ENCODE data around the gene REELD1.

The REELD1 gene

DNA sequence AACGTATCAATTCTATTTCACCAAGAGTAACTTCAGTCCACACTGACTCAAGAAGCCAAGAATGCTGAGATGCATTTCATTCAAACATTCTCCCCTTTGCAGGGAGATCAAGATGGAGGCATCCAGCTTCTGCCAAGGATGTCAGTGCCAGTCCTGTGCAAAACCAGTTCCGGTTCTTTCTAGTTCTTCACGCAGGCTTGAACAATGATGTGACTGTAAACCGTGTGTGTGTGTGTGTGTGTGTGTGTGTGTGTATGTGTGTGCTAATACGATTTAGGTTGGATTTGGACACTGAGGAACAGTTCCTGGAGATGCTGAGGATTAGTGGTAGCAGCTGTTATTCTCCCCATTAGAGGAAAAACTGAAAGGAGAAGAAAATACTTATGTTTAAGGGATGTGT lies at the start of gene REELD1:
Gene REELD1 (plus strand): TSS at position 301 of the 400 bp plus-strand sequence. CDS start 2,415 bp downstream, outside the sequence.
- no peak for DNase-seq (ENCODE audit: low read depth in 3 of 3)

- no peak for DNase-seq (ENCODE audit: low read depth in 3 of 3)
Measured at GRCh38 chr4:146165221-146165620, 49.1 kb upstream of the REELD1 start.

DNA sequence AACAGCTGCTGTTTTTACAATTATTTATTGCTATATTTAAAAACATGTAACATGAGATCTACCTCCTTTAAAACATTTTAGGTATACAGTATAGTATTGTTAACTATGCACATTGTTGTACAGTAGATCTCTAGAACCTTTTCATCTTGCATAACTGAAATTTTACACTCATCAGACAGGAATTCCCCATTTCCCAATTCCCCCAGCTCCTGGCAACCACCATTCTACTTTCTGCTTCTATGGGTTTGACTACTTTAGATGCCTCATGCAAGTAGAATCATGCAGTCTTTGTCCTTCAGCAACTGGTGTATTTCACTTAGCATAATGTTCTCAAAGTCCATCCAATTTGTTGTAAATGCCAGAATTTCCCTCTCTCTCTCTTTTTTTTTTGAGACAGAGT lies 48.5 kb upstream of the REELD1 start:
- no peak for DNase-seq (ENCODE audit: low read depth in 3 of 3)

DNA sequence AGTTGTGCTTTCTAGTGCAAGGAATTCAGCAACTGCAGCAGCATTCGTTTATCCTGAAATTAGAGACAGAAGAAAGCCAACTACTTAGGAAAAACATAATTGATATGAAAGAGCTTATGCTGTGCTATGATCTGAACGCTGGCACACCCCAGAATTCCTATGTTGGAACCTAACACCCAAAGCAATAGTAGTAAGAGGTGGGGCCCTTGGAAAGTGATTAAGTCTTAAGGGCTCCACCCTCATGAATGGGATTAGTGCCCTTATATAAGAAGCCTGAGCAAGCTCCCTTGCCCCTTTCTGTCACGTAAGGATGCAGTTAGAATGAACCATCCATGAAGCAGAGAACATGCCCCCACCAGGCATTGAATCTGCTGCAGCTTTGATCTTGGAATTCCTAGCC lies 44.2 kb upstream of the REELD1 start:
- no peak for DNase-seq (ENCODE audit: low read depth in 3 of 3)

- peak; percentile 66 to 73 (median 67) for DNase-seq (ENCODE audit: low read depth in 3 of 3)
Measured at GRCh38 chr4:146175541-146176453, 38.5 kb upstream of the REELD1 start, which contains the start of gene LSM6. TSS of gene LSM6 (plus strand) at chr4:146175718. CDS start at chr4:146182922, 7,204 bp downstream.

GRCh38 chr4:146176891-146177290 lies 37.4 kb upstream of the REELD1 start:
- no peak for DNase-seq (ENCODE audit: low read depth in 3 of 3)

GRCh38 chr4:146178126-146178525 lies 36.2 kb upstream of the REELD1 start:
- no peak for DNase-seq (ENCODE audit: low read depth in 3 of 3)

DNA sequence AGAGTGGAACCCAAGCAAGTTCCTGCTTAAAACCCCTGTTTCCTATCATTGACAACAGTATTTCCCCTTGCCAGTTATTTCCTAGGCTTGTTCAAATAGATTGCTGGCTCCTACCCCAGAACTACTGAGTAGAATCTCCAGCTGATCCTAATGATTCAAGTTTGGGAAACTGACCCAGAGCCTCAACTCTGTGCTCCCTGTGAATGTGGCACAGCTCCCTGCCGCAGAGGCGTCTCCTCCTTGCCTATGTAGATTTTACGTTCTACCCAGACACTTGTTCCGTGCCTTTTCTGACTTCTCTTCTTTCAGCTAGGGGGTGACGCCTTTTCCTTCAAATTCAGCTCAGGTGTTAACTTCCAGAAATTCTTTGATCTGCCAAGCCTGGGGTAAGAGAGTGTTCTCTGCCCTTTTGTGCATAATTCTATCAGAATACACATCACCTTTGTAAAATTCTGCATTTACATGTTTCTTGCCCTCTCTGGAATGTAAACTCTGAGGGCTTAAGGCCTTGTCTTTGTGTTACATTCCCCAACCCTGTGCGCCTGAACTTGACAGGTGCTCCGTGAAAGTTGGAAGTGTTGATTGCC lies 34.5 kb upstream of the REELD1 start:
- DNase-seq (ENCODE audit: low read depth in 3 of 3) = no peak

GRCh38 chr4:146182443-146182842 lies 31.9 kb upstream of the REELD1 start:
- no peak for DNase-seq (ENCODE audit: low read depth in 3 of 3)

- no peak for DNase-seq (ENCODE audit: low read depth in 3 of 3)
Measured at GRCh38 chr4:146183209-146183608, 31.1 kb upstream of the REELD1 start.

GRCh38 chr4:146186041-146186440 lies 28.3 kb upstream of the REELD1 start:
- DNase-seq (ENCODE audit: low read depth in 3 of 3) = no peak

DNA sequence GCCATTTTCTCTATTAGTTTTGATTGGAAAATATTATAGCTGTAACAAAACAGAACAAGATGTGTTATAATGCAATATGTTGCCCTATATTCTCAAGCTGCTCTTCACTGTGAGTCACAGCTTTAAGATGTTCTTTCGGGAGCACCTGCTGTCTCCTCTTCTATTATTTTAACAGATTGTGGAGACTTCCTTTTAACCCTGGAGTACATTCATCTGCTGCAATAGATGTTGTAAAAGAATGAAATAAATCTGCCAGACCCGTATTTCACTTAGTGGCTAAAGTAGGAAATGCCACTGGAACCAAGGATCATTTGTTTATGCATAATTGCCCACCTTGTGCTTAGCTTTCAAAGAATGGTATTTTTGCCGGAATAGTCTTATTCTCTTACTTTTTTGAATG lies 27.7 kb upstream of the REELD1 start:
- no peak for DNase-seq (ENCODE audit: low read depth in 3 of 3)

GRCh38 chr4:146190456-146190855 lies 23.9 kb upstream of the REELD1 start:
- no peak for DNase-seq (ENCODE audit: low read depth in 3 of 3)

DNA sequence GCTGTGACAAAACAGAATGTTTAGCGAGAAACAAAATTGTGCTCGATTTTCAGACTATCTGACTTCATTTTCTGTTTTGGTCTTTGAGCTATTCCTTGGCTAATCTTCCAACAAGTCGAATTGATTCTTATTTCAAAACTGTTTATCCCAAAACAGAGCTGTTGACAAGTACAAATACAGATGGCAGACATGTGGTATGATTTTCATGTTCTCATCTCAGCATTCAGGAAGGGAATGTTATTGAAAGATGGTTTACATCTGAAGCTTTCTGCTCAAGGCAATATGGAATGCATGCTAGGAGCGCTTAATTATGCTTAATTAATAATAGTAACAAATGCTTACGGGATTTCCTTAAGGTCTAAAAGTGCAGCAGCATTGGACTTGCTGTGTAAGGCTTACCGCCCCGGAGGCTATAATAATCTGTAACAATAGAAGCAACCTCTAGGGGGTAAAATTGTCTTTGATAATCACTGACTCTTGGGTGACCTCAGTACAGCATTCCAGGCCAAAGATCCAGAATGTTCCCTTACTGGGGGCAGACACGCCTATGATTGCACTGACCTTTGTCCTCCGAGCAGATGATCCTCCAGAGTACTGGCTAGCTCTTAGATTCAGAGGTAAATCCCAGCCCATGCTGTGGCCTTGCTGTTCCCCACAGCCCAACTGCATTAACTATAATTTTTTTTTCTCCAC lies 22.4 kb upstream of the REELD1 start:
- no peak for DNase-seq (ENCODE audit: low read depth in 3 of 3)

GRCh38 chr4:146193628-146194027 lies 20.7 kb upstream of the REELD1 start:
- no peak for DNase-seq (ENCODE audit: low read depth in 3 of 3)

DNA sequence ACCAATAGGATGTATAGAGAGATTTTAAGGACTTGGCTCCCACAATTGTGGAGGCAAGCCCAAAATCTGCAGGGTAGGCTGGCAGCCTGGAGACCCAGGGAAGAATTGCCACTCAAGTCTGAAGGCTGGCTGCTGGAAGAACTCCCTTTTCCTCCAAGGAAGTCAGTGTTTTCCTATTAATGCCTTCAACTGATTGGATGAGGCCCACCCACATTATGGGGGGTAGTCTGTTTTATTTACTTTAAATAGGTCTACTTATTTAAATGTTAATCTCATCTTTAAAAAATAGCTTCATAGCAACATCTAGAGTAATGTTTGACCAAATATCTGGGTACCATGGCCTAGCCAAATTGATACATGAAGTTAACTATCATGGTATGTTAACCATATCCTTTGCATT lies 20.1 kb upstream of the REELD1 start:
- DNase-seq (ENCODE audit: low read depth in 3 of 3) = no peak

DNA sequence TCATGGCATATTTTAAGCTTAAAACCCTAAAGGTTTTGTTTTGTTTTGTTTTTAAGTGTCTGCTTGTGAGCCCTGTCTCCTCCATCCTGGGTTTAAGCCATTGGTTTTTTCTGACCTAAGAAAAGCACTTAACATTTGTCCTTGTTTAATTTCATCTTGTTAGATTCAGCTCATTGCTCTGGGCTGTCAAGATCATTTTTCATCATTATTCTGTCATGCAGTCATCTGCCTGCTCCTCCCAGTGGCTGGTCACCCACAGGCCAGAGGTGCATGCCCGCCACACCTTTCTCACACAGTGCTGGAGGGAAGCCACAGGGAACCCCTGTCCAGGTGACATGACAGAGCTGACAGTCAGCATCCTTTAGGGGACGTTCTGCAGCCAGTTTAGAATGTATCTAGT lies 11.7 kb upstream of the REELD1 start:
- no peak for DNase-seq (ENCODE audit: low read depth in 3 of 3)

DNA sequence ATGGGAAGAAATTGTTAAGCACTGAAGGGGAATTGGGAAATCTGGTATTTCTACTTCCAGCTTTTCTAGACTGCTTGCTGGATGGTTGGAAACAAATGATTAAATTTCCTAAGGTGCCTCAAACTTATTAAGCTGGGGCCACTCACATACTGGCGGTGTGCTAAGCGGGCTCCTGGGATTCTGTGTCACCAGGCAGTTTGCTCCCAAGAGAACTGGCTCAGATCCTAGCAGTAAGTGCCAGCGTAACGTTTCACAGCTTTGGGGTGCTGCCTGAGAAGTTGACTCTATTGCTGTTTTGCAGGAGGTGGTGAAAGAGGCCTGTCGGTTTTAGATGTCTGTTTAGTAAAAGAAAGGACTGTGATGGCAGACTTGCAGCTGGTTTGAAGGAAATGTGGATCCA lies 6.9 kb upstream of the REELD1 start:
- DNase-seq (ENCODE audit: low read depth in 3 of 3) = no peak

DNA sequence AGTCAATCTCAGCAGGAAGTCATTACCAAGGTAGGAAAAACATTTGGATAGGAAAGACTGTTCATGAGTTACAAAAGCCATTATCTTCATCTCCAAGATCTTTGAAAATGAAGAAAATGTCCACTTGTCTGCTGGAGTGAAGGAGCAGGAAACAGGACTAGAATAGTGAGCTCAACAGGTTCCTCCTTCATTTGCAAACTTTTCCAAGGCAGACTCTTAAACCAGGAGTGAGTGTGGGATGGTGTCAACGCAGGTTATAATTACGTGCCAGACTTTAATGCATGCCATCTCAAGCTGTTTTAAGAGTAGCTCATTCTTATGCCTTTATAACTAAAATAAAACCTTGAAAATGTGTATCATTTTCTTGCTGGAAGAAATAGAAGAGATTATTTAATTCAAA lies 3.4 kb upstream of the REELD1 start:
- no peak for DNase-seq (ENCODE audit: low read depth in 3 of 3)

DNA sequence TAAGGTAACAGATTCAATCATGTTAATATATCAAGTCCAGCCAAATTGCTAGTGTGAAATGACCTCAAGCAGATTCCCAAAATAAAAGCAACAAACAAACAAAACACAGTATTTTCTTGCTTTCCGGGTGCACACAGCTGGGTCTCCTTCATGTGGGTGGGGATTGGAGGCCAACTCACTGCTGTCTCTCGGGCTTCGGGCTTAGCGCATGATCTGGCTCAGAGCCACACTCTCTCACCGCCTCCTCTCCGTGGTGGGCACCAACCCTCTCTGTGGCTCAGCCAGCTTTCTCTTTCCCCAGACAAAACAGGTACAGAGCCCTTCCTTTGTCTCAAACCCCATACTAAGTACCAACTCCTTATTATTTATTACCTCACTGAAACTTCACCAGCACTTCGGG lies 2.9 kb upstream of the REELD1 start:
- DNase-seq (ENCODE audit: low read depth in 3 of 3) = no peak

DNA sequence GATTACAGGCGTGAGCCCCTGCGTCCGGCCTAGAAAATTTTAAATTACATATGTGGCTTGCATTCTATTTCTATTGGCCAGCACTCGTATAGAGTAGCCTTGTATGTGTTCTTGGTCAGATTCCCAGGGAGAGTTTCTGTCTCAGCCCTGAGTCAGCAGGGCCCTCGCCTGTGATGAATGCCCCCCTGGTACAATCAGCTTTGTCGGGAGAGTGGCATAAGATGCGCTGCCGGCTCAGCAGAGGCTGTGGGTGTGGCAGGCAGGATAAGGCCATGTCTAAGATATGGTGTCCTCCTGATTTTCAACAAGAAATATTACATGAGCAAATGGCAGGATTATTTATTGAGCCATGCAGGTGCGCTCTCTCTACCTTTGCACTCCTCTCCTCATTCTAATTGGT lies 1.6 kb upstream of the REELD1 start:
- no peak for DNase-seq (ENCODE audit: low read depth in 3 of 3)

DNA sequence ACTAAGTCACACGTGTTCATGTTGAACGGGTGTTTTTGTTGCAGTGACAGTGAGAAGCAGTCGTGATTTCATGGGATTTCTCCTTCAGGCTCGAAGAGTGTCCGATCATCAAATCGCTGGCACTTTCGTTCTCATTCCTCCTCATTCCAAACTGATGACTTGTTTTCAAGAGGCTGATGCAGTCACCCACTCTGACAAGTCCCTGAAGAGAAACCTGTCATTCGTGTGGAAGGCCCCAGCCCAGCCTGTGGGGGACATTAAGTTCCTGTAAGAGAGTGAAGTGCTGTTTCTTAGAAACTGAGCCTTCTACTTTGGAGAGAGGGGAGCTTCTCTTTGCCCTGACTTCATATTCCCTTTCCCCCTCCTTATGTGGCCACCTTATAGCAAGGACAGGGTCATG lies 8.0 kb downstream of the REELD1 start:
- no peak for DNase-seq (ENCODE audit: low read depth in 3 of 3)
